Epithelial cell of umbilical artery (primary cell): ENCODE results near the gene PACRG. TPM values are rescaled to one million over a fixed set of nuclear protein-coding genes. Genes with fewer than 3 reads are reported as not detected.

ENCODE experiments used
- total RNA-seq: library from RNA; depleted of rRNA; stranded (reverse); fragments of >200 nt; gene quantifications from 2 replicates; pipeline ENCODE4 v1.2.3, GENCODE V29; 2014

The PACRG gene
- total RNA-seq, result not detected in 2 replicates

DNA sequence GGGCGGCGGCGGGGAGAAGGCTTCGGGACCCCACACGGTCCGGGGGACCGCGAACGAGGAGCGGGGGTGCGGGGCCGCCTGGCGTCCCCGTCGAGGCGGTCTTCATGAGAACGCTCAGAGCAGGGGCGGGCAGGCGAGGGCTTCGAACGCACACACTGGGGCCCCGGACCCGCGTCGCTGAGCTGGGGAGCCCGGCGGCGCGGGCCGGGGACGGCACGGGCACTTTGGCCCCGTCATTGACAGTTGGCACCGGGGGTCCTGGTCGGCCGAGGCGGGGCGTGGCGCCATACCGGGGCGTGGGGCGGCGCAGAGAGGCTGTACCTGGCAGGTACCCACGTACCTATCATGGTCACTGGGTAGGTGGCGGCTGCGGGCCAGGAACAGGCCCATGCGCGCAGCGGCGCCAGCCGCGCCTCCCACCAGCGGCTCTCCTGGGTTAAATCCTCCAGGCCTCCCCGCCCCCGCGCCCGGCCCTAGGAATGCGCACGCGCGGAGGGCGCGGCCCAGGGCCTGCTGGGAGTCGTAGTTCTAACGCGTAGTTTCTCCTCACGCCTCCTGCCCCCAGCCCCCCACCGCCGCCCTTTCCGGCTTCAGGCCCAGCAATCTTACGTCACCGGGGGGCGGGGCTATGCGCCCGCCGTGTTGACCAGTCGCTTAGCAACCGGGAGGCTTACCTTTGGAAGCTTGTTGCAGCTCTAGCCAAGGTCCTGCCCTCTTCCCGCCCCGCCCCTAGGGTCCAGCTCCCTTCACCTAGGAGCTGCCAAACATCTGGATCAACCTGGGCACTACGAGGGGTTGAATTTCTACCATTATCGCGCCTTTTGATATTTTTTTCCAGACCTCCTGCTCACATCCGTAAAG lies at the start of gene PACRG, which contains the start of gene PRKN:
Gene PACRG, plus strand, starts transcription at position 653 of the 861 bp plus-strand sequence.
Gene PRKN, minus strand, starts transcription at position 445 of the 861 bp plus-strand sequence.

Other genes with a start within 250 kb of the PACRG start
- 0.15 and 0.97 TPM in 2 replicates for gene PRKN, start 208 bp upstream of the PACRG start, total RNA-seq